GM08714 (cell line): ENCODE data around the gene VTI1A.

Experiments used
- H3K4me3 ChIP-seq: fragments of 200-500 bp; sonication (Bioruptor generic); 2 replicates; pipeline ENCODE4 v1.5.1; 2014; ENCODE audit warnings: mild to moderate bottlenecking, low read length, inconsistent platforms
- ZNF274 ChIP-seq: IDR thresholded peaks from 2 replicates; pipeline ENCODE4 v1.6.1; 2012; ENCODE audit warnings: mild to moderate bottlenecking, low read depth, low read length

Gene VTI1A

DNA sequence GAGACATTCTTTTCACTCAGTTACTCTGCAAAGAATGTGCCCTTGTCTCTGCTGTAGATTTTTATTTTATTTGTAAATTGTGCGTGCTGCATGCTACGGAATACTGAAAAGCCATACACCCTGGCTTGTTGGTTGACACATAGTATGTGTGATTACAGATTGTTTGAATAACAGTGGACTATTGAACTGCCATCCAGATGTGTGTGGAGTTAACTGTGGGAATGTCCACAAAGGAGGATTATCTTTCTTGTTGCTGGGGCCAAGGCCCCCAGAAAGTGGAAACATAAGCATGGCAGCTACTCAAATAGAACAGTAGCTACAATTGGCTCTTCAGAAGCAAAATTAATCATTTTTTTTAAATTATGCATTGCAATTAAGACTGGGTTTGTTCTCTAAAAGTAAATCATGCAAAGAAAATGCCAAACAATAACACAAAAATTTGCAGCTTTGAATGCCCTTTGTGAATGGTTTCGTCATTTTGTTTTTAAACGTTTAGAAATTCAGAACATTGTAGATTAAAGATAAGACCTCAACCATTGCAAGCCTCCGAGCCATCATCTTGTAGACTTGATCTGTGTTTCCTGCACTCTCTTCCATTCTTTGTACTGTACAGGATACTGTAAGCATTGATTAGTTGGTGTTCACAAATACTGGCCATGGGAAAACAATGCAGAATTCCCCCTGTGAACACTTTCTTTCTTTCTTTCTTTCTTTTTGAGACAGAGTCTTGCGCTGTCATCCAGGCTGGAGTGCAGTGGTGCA, 292.8 kb downstream of the VTI1A start:
- H3K4me3 ChIP-seq = no peak overlapping the region
- no peak for TF ChIP-seq ZNF274

DNA sequence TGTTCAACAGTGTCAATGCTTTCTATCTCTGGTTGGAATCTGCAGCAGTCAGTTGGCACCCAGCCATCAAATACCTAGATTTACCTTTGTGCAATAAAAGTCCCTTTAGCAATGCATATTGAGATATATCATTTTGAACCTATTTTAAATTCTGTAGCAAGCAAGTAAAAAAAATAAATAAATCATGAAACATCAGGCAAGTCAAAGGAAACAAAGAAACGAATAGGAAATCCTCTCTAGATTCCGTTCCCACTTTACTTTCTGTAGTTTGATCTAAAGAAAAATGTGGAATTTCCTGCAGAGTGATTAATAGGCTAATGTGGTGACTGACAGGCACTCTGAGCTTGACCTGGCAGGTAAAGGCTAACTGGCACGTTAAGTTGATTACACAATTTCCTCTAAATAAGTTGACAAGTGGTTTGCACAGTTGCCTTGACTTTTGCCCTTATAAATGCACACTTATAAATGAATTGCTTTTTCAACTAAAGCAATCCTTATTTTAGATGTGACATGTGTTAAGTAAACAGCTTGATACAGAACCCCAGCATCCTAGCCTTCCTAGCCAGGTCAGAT, 294.9 kb downstream of the VTI1A start:
- no peak overlapping the region for H3K4me3 ChIP-seq
- TF ChIP-seq ZNF274 = no peak

DNA sequence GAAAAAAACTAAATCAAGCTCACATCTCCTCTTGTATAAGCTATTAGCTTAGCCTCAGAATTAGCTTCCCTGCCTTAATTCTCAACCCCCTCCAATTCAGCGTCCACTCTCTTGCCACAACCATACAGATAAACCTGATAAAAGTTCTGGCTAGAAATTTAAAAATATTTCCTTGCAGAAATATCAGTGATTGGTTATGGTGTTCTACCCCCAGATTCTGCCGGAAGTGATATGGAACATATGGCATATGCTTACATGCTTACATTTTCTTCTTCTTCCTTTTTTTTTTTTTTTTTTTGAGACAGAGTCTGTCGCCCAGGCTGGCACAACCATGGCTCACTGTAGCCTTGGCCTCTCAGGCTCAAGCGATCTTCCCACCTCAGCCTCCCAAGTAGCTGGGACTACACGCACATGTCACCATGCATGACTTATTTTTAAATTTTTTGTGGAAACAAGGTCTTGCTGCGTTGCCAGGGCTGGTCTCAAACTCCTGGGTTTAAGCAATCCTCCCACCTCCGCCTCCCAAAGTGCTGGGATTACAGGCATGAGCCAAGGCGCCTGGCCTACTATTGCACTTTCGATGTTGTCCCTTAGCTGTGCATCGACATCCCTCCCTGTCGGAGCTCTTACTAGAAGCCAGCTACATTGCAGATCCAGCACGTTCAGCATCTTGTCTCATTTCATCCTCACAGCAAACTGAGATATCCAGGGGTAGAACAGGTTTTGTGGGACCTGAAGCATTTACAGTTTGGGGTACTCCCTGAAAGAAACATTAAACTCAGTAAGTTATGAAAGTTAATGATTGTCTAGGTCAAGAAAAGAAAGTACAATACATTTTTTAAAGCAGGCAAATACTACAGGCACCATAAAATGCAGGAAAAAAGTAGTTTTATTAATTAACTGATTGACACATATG, 297.4 kb downstream of the VTI1A start:
- TF ChIP-seq ZNF274 = no peak

DNA sequence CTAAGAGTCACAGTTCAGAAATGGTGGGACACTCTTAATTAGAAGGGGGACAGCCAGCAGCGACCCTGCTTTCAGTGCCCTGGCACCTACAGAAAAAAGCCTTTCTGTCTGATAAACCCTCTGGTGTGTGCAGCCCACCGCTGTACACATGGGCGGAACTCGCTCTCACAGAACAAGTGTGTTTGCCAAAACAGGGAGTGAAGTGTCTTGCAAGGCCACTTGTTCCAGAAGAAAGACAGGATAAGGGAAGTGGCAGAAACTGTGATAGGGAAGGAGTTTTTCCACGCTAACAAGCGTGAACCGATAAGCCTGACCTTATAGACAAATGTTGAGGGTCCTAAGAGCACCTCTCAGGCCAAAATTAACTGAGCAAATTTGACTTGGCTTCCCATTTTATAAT, 299.3 kb downstream of the VTI1A start:
- TF ChIP-seq ZNF274 = no peak
- H3K4me3 ChIP-seq = no peak overlapping the region

More for the DNA sequence above, 297.4 kb downstream of the VTI1A start:
- H3K4me3 ChIP-seq = no peak overlapping the region

DNA sequence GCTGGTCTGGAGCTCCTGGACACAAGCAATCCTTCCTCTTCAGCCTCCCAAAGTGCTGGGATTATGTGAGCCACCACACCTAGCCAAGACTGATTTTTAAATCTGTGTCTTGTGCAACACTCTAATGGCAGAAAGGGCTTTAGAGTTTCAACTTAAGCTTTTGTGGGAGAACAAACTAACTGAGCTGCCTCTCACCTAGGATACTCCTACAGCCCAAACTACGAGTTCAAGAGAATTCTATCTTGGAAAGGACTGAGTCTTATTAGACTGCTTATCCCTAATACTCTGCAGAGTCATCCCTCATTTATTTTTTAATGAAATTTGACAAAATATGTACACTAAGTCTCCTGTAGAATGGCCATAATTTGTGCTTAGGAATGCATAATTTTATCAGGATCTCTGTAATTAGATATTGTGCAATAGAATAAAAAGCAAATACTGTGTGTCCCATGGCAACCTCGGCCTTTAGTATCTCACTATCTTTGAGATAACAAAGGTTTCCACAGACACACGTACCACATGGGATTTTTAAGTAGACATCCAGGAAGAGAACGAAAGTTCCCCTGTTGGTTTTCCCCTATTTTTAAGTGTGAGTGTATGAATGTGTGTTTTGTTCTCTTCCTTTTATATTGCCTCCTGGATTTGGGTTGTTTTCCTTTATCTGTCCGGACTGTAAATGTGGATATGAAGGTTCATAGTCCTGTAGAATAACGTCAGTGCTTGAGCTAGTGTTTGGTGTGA, 303.6 kb downstream of the VTI1A start:
- TF ChIP-seq ZNF274 = no peak
- no peak overlapping the region for H3K4me3 ChIP-seq

DNA sequence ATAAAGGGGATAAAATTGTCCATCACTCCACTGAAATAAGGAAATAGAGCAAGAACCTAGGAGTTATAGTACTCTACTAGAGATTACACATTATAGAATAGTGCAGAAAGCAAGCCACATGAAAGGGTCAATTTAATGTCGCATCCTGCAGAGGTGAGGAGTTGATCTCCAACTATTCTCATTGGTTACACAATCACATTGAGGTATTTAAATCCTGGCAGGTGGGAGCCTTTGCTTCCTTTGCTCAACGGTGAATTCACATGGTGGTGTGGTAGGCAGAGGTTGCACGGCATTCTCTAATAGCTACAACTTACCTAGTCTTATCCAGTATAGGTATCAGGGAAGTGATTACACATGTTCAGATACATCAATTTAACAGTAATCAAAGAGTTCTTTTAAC, 304.6 kb downstream of the VTI1A start:
- no peak for TF ChIP-seq ZNF274

DNA sequence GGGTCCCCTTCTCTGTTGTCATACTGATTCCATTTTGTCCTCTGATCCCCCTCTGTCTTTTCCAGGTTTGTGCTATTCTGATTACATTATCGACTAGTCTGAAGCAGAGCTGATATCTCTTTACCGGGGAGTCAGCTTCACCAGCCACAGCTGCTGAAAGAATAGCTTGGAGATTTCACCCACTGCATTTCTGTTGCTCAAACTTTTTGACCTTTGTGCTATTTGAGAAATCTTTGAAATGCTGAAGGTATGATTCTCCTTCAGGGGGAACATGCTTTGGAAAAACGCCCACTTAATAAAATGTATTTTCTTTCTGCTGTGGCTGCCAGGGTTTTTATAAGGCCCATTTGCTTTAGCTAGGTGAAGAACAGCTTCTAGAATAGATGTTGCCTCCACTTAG, 305.3 kb downstream of the VTI1A start:
- TF ChIP-seq ZNF274 = no peak
- no peak overlapping the region for H3K4me3 ChIP-seq

More for the DNA sequence above, 304.6 kb downstream of the VTI1A start:
- H3K4me3 ChIP-seq = no peak overlapping the region

DNA sequence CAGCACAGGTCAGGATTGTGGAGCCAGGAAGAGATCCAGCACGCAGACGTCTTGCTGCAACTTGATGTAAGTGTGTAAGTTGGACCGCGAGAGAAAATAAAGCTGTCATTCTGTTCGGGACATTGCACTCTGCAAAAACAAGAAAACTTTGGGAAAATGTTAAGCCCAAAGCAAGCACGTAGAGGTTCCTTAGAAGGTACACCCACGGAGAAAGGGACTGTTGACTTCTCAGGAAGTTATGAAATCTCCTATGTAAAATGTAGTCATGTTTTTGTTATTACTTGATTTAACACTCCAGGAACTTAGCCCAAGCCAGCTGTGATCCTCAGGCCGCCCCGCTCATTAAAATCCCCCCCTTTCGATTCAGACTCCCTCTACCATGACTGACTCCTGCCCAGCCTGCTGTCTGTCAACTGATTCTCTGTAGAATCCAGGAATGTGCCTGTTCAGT, 307.0 kb downstream of the VTI1A start:
- H3K4me3 ChIP-seq = no peak overlapping the region
- TF ChIP-seq ZNF274 = no peak

DNA sequence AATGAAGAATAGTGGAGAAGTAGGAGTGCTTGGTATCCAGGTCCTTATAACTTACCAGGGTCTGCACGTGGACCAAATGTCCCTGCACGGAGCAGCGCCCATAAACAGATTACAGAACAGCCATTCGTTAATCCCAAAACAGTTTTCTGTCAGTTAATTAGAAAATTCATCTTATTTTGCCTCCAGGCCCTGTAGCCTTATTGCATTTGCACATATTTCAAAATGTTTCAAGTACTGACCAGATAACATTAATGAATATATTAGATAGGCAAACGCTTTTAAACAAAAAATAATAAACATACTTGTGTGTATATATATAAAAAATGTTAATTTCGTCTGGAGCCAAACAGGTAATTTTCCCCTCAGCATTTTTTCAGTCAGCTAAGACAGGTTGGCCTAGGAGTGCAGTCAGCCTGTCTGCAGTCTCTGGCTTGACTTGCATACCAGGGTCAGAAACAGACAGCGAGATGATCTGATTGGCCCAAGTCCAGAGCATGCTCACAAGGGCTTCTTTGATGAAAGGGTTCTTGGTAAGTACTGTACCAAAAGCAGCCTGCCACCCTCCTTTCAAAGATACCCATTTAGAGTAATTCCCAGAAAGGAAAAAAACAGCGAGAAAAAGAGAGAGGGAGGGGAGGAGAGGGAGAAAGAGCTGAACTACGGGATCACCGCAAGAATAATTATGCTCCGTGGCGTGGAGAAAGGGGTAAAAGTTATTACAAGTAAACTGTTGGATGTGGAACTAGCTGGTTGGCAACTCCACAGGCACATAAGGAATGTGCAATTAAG, 308.6 kb downstream of the VTI1A start:
- H3K4me3 ChIP-seq = no peak overlapping the region
- no peak for TF ChIP-seq ZNF274

DNA sequence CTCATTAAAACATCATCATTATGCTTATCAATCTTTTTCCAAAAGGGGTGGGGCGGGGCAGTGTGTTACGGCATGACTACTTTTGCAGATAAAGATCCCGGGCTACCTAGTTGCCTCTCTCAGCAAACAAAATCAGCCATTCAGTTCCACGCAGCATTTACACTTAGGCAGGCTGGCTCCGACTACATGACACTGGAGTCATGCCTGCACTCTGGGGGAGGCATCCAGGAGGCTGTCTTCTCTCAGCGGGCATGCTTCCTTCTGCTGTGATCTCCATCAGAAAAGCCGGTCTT, 309.2 kb downstream of the VTI1A start:
- H3K4me3 ChIP-seq = no peak overlapping the region
- TF ChIP-seq ZNF274 = no peak

DNA sequence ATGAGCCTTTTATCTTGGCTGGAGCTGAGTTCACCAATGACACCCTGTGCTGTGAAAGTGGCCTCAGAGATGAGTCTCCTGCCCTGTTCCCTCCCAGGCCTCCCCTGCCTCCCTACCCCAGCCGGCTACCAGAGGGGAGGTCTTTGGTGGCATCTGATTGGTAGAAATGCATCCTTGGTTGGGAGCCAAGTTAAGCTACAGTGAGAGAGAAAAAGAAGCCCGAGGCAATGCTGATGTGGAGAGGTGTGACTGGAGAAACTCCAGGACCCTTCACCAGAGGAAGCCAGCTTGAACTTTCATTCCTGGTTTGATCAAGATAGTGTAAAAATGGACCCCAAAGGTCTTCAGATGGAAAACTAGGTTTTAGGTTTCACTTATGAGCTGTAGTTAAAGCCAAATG, 311.9 kb downstream of the VTI1A start:
- no peak overlapping the region for H3K4me3 ChIP-seq
- no peak for TF ChIP-seq ZNF274

DNA sequence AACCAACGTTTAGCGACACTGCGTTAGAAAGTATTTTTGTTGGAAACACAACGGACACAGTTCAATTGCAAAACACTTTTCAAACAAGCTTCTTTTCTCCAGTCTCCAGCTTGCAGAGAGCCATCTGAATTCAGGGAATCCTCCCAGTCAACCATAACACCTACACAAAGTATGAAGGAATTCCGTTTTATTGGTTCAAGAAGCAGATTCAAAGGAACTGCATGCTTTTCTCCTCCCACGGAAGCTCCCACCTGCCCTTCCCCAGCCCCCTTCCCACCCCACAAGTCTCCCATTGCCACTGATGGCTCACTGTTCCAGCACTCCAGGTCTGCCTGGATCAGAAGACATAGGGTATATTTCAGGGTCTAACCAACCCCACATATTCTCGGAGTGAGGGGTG, 312.5 kb downstream of the VTI1A start:
- TF ChIP-seq ZNF274 = no peak
- H3K4me3 ChIP-seq = no peak overlapping the region

DNA sequence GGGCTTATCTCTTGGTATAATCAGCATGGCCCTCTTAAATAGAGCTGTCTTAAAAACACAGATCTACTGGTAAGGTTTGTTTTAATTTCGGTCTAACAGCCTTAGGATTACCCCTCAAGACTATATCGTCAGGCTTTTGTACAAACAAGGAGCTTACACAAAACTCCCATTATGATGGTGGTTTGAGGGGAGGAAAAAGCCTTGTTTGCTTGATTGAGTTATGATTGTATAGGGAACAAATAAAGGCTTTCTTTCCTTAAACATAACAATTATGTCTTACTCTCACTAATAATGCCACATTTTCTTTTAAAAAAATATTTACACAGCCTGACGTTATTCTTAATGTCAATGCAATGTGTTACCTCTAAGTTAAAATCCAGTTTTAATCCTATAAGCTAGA, 314.2 kb downstream of the VTI1A start:
- H3K4me3 ChIP-seq = no peak overlapping the region
- no peak for TF ChIP-seq ZNF274
